Lower leg skin (tissue), 4 donors: ENCODE data around the gene METRN. TPM values are rescaled to one million over a fixed set of nuclear protein-coding genes. Genes with fewer than 3 reads are reported as not detected.

ENCODE experiments used
- DNase-seq, 2 donors: peaks; one replicate each; pipeline ENCODE4 v3.0.0-alpha.2; 2019; ENCODE audit warnings: low spot score in 2 of 2
- H3K4me3 ChIP-seq: fragments of 200-600 bp; sonication (generic); 2 replicates; pipeline ENCODE4 v1.5.1; 2017; ENCODE audit warnings: mild to moderate bottlenecking, low read depth; ENCODE audit not compliant: poor library complexity, severe bottlenecking
- POLR2A ChIP-seq, 2 donors: fragments of 450-650 bp; IDR thresholded peaks; one replicate each; pipeline ENCODE4 v1.6.1; 2016 to 2017; ENCODE audit warnings: antibody characterized with exemption in 2 of 2, mild to moderate bottlenecking in 1 of 2, moderate library complexity in 1 of 2
- WGBS, 2 donors: methylation state at CpG; one replicate each; pipeline ENCODE4 v1.1.5; 2018; 5-methylcytosine and 5-hydroxymethylcytosine counted together
- intact Hi-C: fragments of 100-400 bp; cut with DNase I; formaldehyde crosslinking; loops from one replicate; pipeline ENCODE4 v1.15.0; 2023; ENCODE audit warnings: low total_unique reads
- total RNA-seq, 4 donors: library from RNA; depleted of rRNA; stranded (reverse); fragments of >200 nt; gene quantifications; one replicate each; pipeline ENCODE4 v1.1.0, GENCODE V29; 2016
- TF ChIP-seq, protein P1 (sequence below), 3 donors: fragments of 450-650 bp; IDR thresholded peaks; one replicate each; pipeline ENCODE4 v1.5.1; 2016; ENCODE audit warnings: antibody characterized with exemption in 3 of 3, mild to moderate bottlenecking in 3 of 3, moderate library complexity in 2 of 3

Gene METRN
- total RNA-seq, 4 donors from 2014 or later = 24.2 to 48.4 (median 36.0) TPM

DNA sequence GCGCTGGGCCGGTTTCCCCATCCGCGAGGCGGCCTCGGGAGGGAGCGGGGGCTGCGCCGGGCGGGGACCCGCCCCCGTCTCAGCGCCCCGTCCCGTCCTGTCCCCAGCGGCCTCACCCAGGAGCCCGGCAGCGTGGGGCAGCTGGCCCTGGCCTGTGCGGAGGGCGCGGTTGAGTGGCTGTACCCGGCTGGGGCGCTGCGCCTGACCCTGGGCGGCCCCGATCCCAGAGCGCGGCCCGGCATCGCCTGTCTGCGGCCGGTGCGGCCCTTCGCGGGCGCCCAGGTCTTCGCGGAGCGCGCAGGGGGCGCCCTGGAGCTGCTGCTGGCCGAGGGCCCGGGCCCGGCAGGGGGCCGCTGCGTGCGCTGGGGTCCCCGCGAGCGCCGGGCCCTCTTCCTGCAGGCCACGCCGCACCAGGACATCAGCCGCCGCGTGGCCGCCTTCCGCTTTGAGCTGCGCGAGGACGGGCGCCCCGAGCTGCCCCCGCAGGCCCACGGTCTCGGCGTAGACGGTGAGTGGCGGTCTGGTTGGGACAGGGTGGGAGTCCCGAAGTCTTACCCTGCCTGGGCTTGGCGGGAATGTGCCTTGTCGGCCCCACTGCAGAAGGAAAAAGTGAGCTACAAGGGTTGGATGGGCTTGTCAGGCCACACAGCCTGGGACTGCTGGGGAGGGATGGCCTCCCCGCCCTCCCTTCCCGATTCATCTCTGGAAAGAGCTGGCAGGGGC lies 720 bp downstream of the METRN start:
- WGBS, 2 donors = 2 to 8% methylated on average over 2 to 39 of the region's 74 CpGs
- H3K4me3 ChIP-seq = peak overlapping the region; percentile 29
- no peak for DNase-seq
- TF ChIP-seq, protein P1, sequence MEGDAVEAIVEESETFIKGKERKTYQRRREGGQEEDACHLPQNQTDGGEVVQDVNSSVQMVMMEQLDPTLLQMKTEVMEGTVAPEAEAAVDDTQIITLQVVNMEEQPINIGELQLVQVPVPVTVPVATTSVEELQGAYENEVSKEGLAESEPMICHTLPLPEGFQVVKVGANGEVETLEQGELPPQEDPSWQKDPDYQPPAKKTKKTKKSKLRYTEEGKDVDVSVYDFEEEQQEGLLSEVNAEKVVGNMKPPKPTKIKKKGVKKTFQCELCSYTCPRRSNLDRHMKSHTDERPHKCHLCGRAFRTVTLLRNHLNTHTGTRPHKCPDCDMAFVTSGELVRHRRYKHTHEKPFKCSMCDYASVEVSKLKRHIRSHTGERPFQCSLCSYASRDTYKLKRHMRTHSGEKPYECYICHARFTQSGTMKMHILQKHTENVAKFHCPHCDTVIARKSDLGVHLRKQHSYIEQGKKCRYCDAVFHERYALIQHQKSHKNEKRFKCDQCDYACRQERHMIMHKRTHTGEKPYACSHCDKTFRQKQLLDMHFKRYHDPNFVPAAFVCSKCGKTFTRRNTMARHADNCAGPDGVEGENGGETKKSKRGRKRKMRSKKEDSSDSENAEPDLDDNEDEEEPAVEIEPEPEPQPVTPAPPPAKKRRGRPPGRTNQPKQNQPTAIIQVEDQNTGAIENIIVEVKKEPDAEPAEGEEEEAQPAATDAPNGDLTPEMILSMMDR (IDR thresholded peaks at IDR 0.05) = no peak
- TF ChIP-seq POLR2A (IDR thresholded peaks at IDR 0.05) = no peak
- intact Hi-C loops = loop anchor here (10.0 kb wide), 1 partner anchor 379 kb away; the partner anchor contains the start of gene C1QTNF8

GRCh38 chr16:716200-716568 lies 1.3 kb downstream of the METRN start:
- no peak overlapping the region for H3K4me3 ChIP-seq
- DNase-seq = no peak
- TF ChIP-seq POLR2A (IDR thresholded peaks at IDR 0.05) = no peak
- TF ChIP-seq, protein P1 (IDR thresholded peaks at IDR 0.05) = no peak
- 14 to 27% methylated on average over 6 to 12 of the region's 12 CpGs for WGBS, 2 donors
- intact Hi-C loops = loop anchor here (10.0 kb wide), 1 partner anchor 379 kb away; the partner anchor contains the start of gene C1QTNF8

DNA sequence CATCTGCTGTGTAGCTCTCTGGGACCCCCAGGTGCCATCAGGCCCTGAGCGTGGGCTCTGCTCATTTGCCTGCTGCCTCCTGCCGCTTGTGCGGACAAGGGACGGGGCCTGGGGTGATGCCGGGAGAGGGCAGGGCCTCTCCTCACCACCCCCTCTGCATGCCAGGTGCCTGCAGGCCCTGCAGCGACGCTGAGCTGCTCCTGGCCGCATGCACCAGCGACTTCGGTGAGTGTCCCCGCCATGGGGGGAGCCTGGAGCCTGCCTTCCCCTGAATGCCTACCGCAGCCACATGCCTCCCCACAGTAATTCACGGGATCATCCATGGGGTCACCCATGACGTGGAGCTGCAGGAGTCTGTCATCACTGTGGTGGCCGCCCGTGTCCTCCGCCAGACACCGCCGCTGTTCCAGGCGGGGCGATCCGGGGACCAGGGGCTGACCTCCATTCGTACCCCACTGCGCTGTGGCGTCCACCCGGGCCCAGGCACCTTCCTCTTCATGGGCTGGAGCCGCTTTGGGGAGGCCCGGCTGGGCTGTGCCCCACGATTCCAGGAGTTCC lies 1.9 kb downstream of the METRN start:
- H3K4me3 ChIP-seq = no peak overlapping the region
- no peak for DNase-seq
- intact Hi-C loops = loop anchor here (10.0 kb wide), 1 partner anchor 378 kb away; the partner anchor contains the start of gene C1QTNF8
- TF ChIP-seq, protein P1 (IDR thresholded peaks at IDR 0.05) = no peak
- TF ChIP-seq POLR2A (IDR thresholded peaks at IDR 0.05) = no peak
- 77 to 83% methylated on average over 24 to 29 of the region's 29 CpGs for WGBS, 2 donors

DNA sequence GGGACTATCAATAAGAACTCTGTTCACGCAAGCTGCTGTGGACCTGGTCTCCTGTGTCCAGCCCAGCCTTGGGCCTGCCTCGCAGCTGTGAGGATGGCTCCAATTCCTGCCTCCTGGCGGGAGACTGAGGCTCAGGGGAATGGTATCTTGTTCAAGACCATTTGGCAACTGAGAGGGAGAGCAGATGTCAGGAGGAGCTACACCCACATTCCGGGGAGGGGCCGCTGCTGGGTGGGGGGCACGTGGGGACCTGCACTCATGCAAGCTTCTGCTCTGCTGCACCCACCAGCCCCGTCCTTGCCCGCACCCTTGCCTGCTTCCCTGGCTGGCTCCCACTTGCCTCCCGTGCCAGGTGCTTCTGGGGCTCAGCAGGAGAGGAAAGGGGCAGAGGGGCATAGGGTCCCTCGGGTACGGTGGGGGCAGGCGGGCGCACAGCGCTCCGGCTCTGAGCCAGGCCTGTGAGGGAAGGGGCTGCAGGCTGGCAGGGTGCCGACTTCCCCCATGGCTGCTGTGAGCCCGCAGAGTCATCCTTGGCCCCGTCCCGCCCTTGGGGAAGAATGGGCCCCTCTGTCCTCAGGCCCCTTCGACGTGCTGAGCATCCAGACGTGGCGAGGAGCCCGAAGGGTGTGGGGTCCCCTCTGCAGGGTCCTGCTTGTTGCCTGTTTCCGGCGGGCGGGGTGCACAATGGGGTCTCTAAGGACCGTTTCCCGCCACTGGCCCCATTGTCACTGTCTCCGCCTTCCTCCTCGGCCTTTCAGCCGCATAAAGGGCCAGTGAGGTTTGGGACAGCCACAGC lies 2.7 kb downstream of the METRN start:
- TF ChIP-seq POLR2A (IDR thresholded peaks at IDR 0.05) = no peak
- TF ChIP-seq, protein P1 (IDR thresholded peaks at IDR 0.05) = no peak
- DNase-seq = no peak
- WGBS, 2 donors = 64 to 79% methylated on average over 29 to 32 of the region's 32 CpGs
- no peak overlapping the region for H3K4me3 ChIP-seq
- intact Hi-C loops = loop anchor here (10.0 kb wide), 1 partner anchor 377 kb away; the partner anchor contains the start of gene C1QTNF8

GRCh38 chr16:718389-718788 lies 3.5 kb downstream of the METRN start:
- TF ChIP-seq POLR2A (IDR thresholded peaks at IDR 0.05) = no peak
- TF ChIP-seq, protein P1 (IDR thresholded peaks at IDR 0.05) = no peak
- no peak overlapping the region for H3K4me3 ChIP-seq
- DNase-seq = no peak
- intact Hi-C loops = loop anchor here (10.0 kb wide), 1 partner anchor 376 kb away; the partner anchor contains the start of gene C1QTNF8
- WGBS, 2 donors = 89 to 90% methylated on average over 9 of the region's 9 CpGs
